Tibial nerve (tissue), 3 donors: ENCODE data around the gene UBE2I.

Experiments
- EP300 ChIP-seq, 2 donors: sonication (generic); formaldehyde crosslinking; IDR thresholded peaks; one replicate each; pipeline ENCODE4 v1.6.1; 2017; ENCODE audit warnings: antibody characterized with exemption in 2 of 2, mild to moderate bottlenecking in 1 of 2
- POLR2A ChIP-seq, 2 donors: fragments of 450-650 bp; IDR thresholded peaks; one replicate each; pipeline ENCODE4 v1.6.1; 2017; ENCODE audit warnings: antibody characterized with exemption in 2 of 2, mild to moderate bottlenecking in 2 of 2, moderate library complexity in 2 of 2

DNA sequence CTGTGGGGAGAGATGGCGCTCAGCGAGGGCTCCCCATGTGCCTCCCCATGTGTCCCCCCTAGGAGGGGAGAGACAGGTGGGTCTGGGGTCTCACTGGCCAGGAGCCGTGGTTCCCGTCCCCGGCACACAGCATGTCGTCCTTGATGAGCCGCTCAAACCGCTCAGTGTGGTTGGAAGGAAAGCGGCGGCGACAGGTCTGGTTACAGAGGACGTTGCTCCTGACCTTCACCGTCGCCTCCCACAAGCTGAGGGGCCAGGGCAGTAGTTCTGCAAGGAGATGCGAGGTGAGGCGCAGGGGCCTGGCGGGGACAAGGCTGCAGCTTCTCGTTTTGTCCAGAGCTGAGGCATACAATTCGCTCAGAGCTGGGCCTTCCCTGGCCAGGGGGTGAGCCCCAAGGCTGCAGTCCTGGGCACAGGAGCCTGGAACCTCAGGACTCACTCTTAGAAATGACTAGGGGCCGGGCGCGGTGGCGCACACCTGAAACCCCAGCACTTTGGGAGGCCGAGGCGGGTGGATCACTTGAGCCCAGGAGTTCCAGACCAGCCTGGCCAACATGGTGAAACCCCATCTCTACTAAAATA, 22.8 kb upstream of the UBE2I start:
- TF ChIP-seq POLR2A (IDR thresholded peaks at IDR 0.05) (no peak), EP300 (IDR thresholded peaks at IDR 0.05) (no peak)
